Gastroesophageal sphincter (tissue), 4 donors: Measurements from ENCODE around the gene HSPA12B. TPM values are rescaled to one million over a fixed set of nuclear protein-coding genes. Genes with fewer than 3 reads are reported as not detected.

ENCODE experiments used
- ATAC-seq: fragments of 150-250 bp; one replicate; pipeline ENCODE4 v1.9.1; 2016; ENCODE audit warnings: mild to moderate bottlenecking, moderate library complexity
- H3K27ac ChIP-seq, 4 donors: fragments of 200-600 bp; sonication (generic) in 3 of 4; 1 replicate in 3 of 4; 2 replicates in 1 of 4; pipeline ENCODE4 v1.5.1; 2016 to 2019
- H3K27me3 ChIP-seq: fragments of 200-600 bp; sonication (generic); one replicate; pipeline ENCODE4 v1.5.1; 2019
- H3K36me3 ChIP-seq, 2 donors: fragments of 200-600 bp; sonication (generic); one replicate each; pipeline ENCODE4 v1.5.1; 2019; ENCODE audit warnings: control low read depth in 1 of 2
- H3K4me1 ChIP-seq, 3 donors: fragments of 200-600 bp; sonication (generic); 1 replicate in 2 of 3; 2 replicates in 1 of 3; pipeline ENCODE4 v1.5.1; 2016 to 2019; ENCODE audit warnings: control low read depth in 2 of 3
- H3K4me3 ChIP-seq, 2 donors: fragments of 200-600 bp; sonication (generic); one replicate each; pipeline ENCODE4 v1.5.1; 2019; ENCODE audit warnings: mild to moderate bottlenecking in 1 of 2, moderate library complexity in 1 of 2
- H3K9me3 ChIP-seq, 3 donors: fragments of 200-600 bp; sonication (generic); one replicate each; pipeline ENCODE4 v1.5.1; 2017 to 2019; ENCODE audit warnings: control low read depth in 2 of 3
- CTCF ChIP-seq, 4 experiments: fragments of 200-600 bp in 2 of 4; fragments of 450-650 bp in 2 of 4; sonication (generic) in 1 of 4; IDR thresholded peaks; one replicate each; pipeline ENCODE4 v1.5.1; 2017 to 2019; ENCODE audit warnings: antibody characterized with exemption in 4 of 4, mild to moderate bottlenecking in 2 of 4, moderate library complexity in 2 of 4
- EP300 ChIP-seq: sonication (generic); formaldehyde crosslinking; IDR thresholded peaks from one replicate; pipeline ENCODE4 v1.6.1; 2017; ENCODE audit warnings: antibody characterized with exemption, mild to moderate bottlenecking
- POLR2A ChIP-seq, 2 donors: fragments of 450-650 bp; IDR thresholded peaks; one replicate each; pipeline ENCODE4 v1.6.1; 2017; ENCODE audit warnings: antibody characterized with exemption in 2 of 2, mild to moderate bottlenecking in 2 of 2, moderate library complexity in 1 of 2
- POLR2AphosphoS5 ChIP-seq: sonication (generic); formaldehyde crosslinking; IDR thresholded peaks from one replicate; pipeline ENCODE4 v1.6.1; 2017; ENCODE audit warnings: antibody characterized with exemption
- WGBS, 2 donors: methylation state at CpG; one replicate each; pipeline ENCODE4 v1.1.5; 2018; ENCODE audit warnings: low coverage in 1 of 2; 5-methylcytosine and 5-hydroxymethylcytosine counted together
- total RNA-seq, 4 donors: library from RNA; depleted of rRNA; stranded (reverse); fragments of >200 nt; gene quantifications; one replicate each; pipeline ENCODE4 v1.1.0, GENCODE V29; 2016

Gene HSPA12B
- total RNA-seq, 4 donors from 2014 or later = 9.6 to 19.3 (median 14.4) TPM

DNA sequence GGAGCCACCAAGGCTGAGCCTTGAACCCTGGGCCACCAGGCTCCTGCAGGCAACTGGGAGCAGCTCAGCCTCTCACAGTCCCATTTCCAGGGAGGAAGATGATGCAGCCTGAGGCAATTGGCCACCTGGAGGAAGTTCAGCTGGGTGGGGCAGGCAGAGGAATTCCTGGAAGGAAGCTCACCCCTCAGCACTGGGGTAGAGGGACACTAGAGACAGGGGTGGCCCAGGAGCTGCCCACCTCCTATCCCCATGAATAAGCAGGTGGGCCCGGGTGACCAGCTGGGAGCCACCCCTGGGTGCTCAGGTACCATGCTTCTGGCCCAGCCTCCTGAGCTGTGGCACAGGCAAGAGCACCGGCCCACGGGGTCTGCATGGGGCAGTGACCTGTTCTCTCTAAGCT, 3.6 kb upstream of the HSPA12B start:
- WGBS, 2 donors = no CpG with 5 or more reads among the region's 3 CpGs
- Histone ChIP-seq H3K36me3 (no peaks in the 10 kb centered on the region), H3K27ac (peak overlapping the region in 1 of 4 donors; percentile 58)

GRCh38 chr20:3729378-3729777, 3.1 kb upstream of the HSPA12B start:
- Histone ChIP-seq H3K27me3 (peaks cover 66% of the 10 kb centered on the region), H3K4me1 (peaks cover 0 to 33% (median 11%) of the 10 kb centered on the region in 3 donors), H3K9me3 (no peaks in the 10 kb centered on the region), H3K4me3 (no peak overlapping the region), H3K27ac (peak overlapping the region in 1 of 4 donors; percentile 58), H3K36me3 (no peaks in the 10 kb centered on the region)
- 80% methylated on average over 1 of the region's 6 CpGs; no CpG with 5 or more reads in 1 of the 2 donors for WGBS, 2 donors
- TF ChIP-seq POLR2A (IDR thresholded peaks at IDR 0.05) = no peak
- no peak for TF ChIP-seq CTCF (IDR thresholded peaks at IDR 0.05)
- TF ChIP-seq POLR2AphosphoS5 = no peak
- ATAC-seq = no peak

More for the DNA sequence above, 3.6 kb upstream of the HSPA12B start:
- no peaks in the 10 kb centered on the region for H3K9me3 ChIP-seq
- no peak for ATAC-seq
- peaks cover 65% of the 10 kb centered on the region for H3K27me3 ChIP-seq
- H3K4me3 ChIP-seq = no peak overlapping the region
- TF ChIP-seq POLR2A (IDR thresholded peaks at IDR 0.05) (no peak), POLR2AphosphoS5 (no peak)
- H3K4me1 ChIP-seq = peaks cover 0 to 33% (median 11%) of the 10 kb centered on the region in 3 donors

- 75 to 89% methylated on average over 2 to 4 of the region's 8 CpGs for WGBS, 2 donors
- H3K27ac ChIP-seq = peak overlapping the region in 2 of 4 donors; percentile 33 to 37
- peaks cover 66% of the 10 kb centered on the region for H3K27me3 ChIP-seq
- H3K36me3 ChIP-seq = no peaks in the 10 kb centered on the region
- no peak for TF ChIP-seq EP300
- no peak for TF ChIP-seq CTCF (IDR thresholded peaks at IDR 0.05)
- TF ChIP-seq POLR2AphosphoS5 = no peak
- ATAC-seq = no peak
- peaks cover 0 to 33% (median 11%) of the 10 kb centered on the region in 3 donors for H3K4me1 ChIP-seq
- no peaks in the 10 kb centered on the region for H3K9me3 ChIP-seq
- H3K4me3 ChIP-seq = no peak overlapping the region
Measured at GRCh38 chr20:3729811-3730540, 2.5 kb upstream of the HSPA12B start.

- Histone ChIP-seq H3K27me3 (peaks cover 61% of the 10 kb centered on the region), H3K9me3 (no peaks in the 10 kb centered on the region), H3K36me3 (no peaks in the 10 kb centered on the region), H3K4me3 (no peak overlapping the region), H3K27ac (peak overlapping the region in 2 of 4 donors; percentile 37 to 77), H3K4me1 (peaks cover 0 to 37% (median 11%) of the 10 kb centered on the region in 3 donors)
- TF ChIP-seq CTCF (IDR thresholded peaks at IDR 0.05) (no peak), EP300 (no peak), POLR2AphosphoS5 (no peak), POLR2A (IDR thresholded peaks at IDR 0.05) (no peak)
- no peak for ATAC-seq
- WGBS, 2 donors = 87 to 93% methylated on average over 5 to 10 of the region's 12 CpGs
Measured at GRCh38 chr20:3730803-3731672, 1.4 kb upstream of the HSPA12B start.

DNA sequence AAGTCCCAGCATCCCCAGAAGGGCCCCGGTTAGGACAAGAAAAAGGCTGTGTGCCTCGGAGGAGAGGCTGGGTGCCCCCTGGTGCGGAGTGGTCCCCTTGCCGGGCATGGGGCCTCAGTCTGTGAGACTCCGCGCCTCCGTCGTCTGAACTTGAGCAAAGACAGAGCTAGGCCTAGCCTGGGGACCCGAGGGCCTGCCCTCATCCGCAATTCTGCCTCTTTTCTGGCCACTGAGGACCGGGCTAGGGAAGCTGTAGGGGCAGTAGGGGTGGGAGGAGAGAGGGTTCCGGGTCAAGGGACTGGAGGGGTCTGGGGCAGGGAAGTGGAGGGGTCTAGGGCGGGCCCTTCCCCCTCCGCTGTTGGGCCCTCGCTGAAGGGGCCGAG, 550 bp upstream of the HSPA12B start:
- no peaks in the 10 kb centered on the region for H3K9me3 ChIP-seq
- peaks cover 0 to 37% (median 11%) of the 10 kb centered on the region in 3 donors for H3K4me1 ChIP-seq
- WGBS, 2 donors = 50% methylated on average over 1 of the region's 16 CpGs; no CpG with 5 or more reads in 1 of the 2 donors
- TF ChIP-seq POLR2A (IDR thresholded peaks at IDR 0.05) (no peak), POLR2AphosphoS5 (no peak), CTCF (IDR thresholded peaks at IDR 0.05) (no peak), EP300 (no peak)
- ATAC-seq = no peak
- no peaks in the 10 kb centered on the region for H3K36me3 ChIP-seq
- H3K27ac ChIP-seq = peak overlapping the region in 3 of 4 donors; percentile 72 to 80 (median 77)
- peak overlapping the region in 1 of 2 donors; percentile 53 for H3K4me3 ChIP-seq
- peaks cover 60% of the 10 kb centered on the region for H3K27me3 ChIP-seq
